OCI-LY1 (cell line): ENCODE measurements around the gene NPW.

Source experiments
- H2AFZ ChIP-seq: fragments of 200-600 bp; sonication (generic), shearing (Covaris generic); 2 replicates; pipeline ENCODE4 v1.6.0; 2014; ENCODE audit warnings: antibody characterized with exemption, mild to moderate bottlenecking, low read length
- H3F3A ChIP-seq: fragments of 200-600 bp; sonication (generic), shearing (Covaris generic); 2 replicates; pipeline ENCODE4 v1.6.0; 2014; ENCODE audit warnings: mild to moderate bottlenecking, antibody characterized with exemption, low read length, moderate library complexity; ENCODE audit not compliant: insufficient read depth
- H3K27ac ChIP-seq: fragments of 200-600 bp; sonication (generic); 2 replicates; pipeline ENCODE4 v1.5.1; 2014; ENCODE audit warnings: low read length, mixed run types, mild to moderate bottlenecking, low read depth; ENCODE audit not compliant: poor library complexity, severe bottlenecking
- H3K27me3 ChIP-seq: fragments of 200-600 bp; sonication (generic); 2 replicates; pipeline ENCODE4 v1.6.0; 2014; ENCODE audit warnings: antibody characterized with exemption, mild to moderate bottlenecking, low read length, moderate library complexity; ENCODE audit not compliant: insufficient read depth
- H3K36me3 ChIP-seq: fragments of 200-600 bp; sonication (generic); 2 replicates; pipeline ENCODE4 v1.6.1; 2014; ENCODE audit warnings: mild to moderate bottlenecking, antibody characterized with exemption, low read length, moderate library complexity, mixed read lengths; ENCODE audit not compliant: insufficient read depth
- H3K4me1 ChIP-seq: fragments of 200-600 bp; sonication (generic); 2 replicates; pipeline ENCODE4 v1.5.1; 2014; ENCODE audit warnings: mild to moderate bottlenecking, low read length, moderate library complexity; ENCODE audit not compliant: insufficient read depth, severe bottlenecking
- H3K4me2 ChIP-seq: fragments of 200-600 bp; sonication (generic), shearing (Covaris generic); 2 replicates; pipeline ENCODE4 v1.6.1; 2014; ENCODE audit warnings: low read length
- H3K4me3 ChIP-seq: fragments of 200-600 bp; sonication (generic); 2 replicates; pipeline ENCODE4 v1.5.1; 2014; ENCODE audit warnings: low read length, low read depth, mild to moderate bottlenecking, mixed read lengths; ENCODE audit not compliant: poor library complexity, severe bottlenecking
- H3K79me2 ChIP-seq: fragments of 200-600 bp; shearing (Covaris generic); 2 replicates; pipeline ENCODE4 v1.6.1; 2016; ENCODE audit warnings: mixed run types, low read length, mixed read lengths; ENCODE audit not compliant: insufficient read depth
- H3K9ac ChIP-seq: fragments of 200-600 bp; sonication (generic), shearing (Covaris generic); 2 replicates; pipeline ENCODE4 v1.6.1; 2014; ENCODE audit warnings: mild to moderate bottlenecking, low read length, mixed read lengths
- H3K9me2 ChIP-seq: fragments of 200-600 bp; sonication (generic), shearing (Covaris generic); 2 replicates; pipeline ENCODE4 v1.6.1; 2014; ENCODE audit warnings: low read depth, mild to moderate bottlenecking, low read length, mixed read lengths
- H3K9me3 ChIP-seq: fragments of 200-600 bp; shearing (Covaris generic); 2 replicates; pipeline ENCODE4 v1.6.1; 2014; ENCODE audit warnings: low read length, mixed read lengths
- H4K20me1 ChIP-seq: fragments of 200-600 bp; sonication (generic), shearing (Covaris generic); 2 replicates; pipeline ENCODE4 v1.6.0; 2016; ENCODE audit warnings: mild to moderate bottlenecking, low read length; ENCODE audit not compliant: insufficient read depth
- EZH2 ChIP-seq: fragments of 200-600 bp; sonication (generic), shearing (Covaris generic); IDR thresholded peaks from 2 replicates; pipeline ENCODE4 v1.8.0; 2017; ENCODE audit warnings: borderline replicate concordance, mixed run types, mild to moderate bottlenecking, antibody characterized with exemption, low read length, moderate library complexity, mixed read lengths
- TF ChIP-seq, protein P1 (sequence below): fragments of 200-600 bp; sonication (generic), shearing (Covaris generic); IDR thresholded peaks from 2 replicates; pipeline ENCODE4 v1.5.1; 2017; ENCODE audit warnings: mild to moderate bottlenecking, antibody characterized with exemption, low read length, moderate library complexity, mixed read lengths

NPW gene

DNA sequence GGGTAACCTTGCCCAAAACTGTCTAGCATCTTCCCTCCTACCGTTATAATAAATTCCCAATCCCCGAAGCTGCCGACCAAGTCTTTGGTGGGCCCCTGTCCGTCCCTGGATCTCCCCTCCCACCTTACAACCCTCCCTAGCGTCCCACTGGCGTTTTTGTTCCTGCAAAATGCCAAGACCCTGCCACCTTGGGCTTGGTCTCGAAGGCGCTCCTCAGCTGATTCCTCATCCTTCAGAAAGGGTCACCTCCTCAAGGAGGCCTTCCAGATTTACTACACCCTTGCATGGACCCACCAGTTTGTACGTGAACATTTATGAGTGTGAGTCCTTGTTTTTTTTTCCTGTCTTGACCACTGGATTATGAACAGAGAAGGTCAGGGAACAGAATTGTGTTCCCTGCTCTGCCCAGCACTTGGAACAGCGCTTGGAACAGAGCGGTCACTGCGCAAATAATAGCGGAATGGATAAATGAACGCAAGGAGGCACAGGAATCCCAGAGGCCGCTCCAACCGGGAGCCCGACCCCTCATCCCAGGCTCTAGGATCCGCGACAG is 36.5 kb upstream of the NPW start:
- Histone ChIP-seq H3K36me3 (peaks cover 22% of the 10 kb centered on the region), H3K4me1 (peaks cover 22% of the 10 kb centered on the region), H3K27me3 (no peaks in the 10 kb centered on the region; the same call in 1 of the 2 replicates), H3K9me3 (no peaks in the 10 kb centered on the region), H3K9me2 (no peaks in the 10 kb centered on the region), H3K27ac (no peak overlapping the region), H4K20me1 (no peaks in the 10 kb centered on the region), H3K9ac (no peak overlapping the region), H2AFZ (no peak overlapping the region), H3K79me2 (no peaks in the 10 kb centered on the region), H3F3A (no peaks in the 10 kb centered on the region), H3K4me2 (peak overlapping the region; percentile 87), H3K4me3 (peak overlapping the region; percentile 66)
- TF ChIP-seq EZH2, result no peak
- TF ChIP-seq, protein P1, sequence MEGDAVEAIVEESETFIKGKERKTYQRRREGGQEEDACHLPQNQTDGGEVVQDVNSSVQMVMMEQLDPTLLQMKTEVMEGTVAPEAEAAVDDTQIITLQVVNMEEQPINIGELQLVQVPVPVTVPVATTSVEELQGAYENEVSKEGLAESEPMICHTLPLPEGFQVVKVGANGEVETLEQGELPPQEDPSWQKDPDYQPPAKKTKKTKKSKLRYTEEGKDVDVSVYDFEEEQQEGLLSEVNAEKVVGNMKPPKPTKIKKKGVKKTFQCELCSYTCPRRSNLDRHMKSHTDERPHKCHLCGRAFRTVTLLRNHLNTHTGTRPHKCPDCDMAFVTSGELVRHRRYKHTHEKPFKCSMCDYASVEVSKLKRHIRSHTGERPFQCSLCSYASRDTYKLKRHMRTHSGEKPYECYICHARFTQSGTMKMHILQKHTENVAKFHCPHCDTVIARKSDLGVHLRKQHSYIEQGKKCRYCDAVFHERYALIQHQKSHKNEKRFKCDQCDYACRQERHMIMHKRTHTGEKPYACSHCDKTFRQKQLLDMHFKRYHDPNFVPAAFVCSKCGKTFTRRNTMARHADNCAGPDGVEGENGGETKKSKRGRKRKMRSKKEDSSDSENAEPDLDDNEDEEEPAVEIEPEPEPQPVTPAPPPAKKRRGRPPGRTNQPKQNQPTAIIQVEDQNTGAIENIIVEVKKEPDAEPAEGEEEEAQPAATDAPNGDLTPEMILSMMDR, result no peak

DNA sequence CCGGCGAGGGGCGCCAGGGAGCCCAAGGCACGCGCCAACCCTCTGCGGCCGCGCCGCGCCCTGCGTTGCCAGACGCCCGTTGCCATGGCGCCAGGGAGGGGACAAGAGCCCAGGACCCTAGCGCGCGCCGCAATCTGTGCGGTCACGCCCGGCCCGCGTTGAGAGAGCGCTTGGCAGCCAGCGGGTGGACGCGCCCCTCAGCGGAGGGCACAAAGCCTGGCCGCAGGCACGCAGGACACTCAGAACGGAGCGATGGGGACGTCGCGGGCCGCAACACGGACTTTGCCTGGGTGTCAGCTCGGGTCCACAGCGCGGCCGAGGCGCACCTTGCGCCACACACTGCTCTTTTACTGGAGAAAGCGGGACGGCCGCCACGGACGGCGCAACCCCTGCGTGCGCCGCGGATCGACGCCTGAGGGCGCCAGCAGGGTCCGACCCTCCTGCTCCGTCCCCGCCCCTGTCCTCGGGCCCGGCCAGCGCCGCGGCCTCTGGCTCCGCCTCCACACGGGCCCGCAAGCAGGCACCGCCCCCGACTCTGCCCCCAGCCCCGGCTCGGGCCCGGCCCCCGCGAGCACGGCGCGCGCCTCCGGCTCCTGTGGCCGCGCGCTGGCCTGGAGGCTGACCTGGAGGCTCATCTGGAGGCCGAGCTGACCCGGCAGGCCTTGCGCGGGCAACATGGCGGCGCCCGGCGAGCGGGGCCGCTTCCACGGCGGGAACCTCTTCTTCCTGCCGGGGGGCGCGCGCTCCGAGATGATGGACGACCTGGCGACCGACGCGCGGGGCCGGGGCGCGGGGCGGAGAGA is 35.8 kb upstream of the NPW start, which contains the start of gene GFER:
GFER (plus strand) TSS at position 650 of the 803 bp plus-strand sequence; CDS start at position 676, 26 bp downstream.
- H3K9ac ChIP-seq, result peak within 1 kb of the TSS; percentile 66
- H3K4me3 ChIP-seq, result peak within 1 kb of the TSS; percentile 66
- H3K4me2 ChIP-seq, result peak within 1 kb of the TSS; percentile 87
- H3K79me2 ChIP-seq, result no peaks in the 10 kb centered on the region
- no peaks in the 10 kb centered on the region for H3K9me2 ChIP-seq
- no peak within 1 kb of the TSS for H2AFZ ChIP-seq
- peaks cover 15% of the 10 kb centered on the region for H3K36me3 ChIP-seq
- no peaks in the 10 kb centered on the region for H3K9me3 ChIP-seq
- no peaks in the 10 kb centered on the region for H3F3A ChIP-seq
- H3K27ac ChIP-seq, result no peak within 1 kb of the TSS
- no peaks in the 10 kb centered on the region; the same call in 1 of the 2 replicates for H3K27me3 ChIP-seq
- peaks cover 22% of the 10 kb centered on the region for H3K4me1 ChIP-seq
- TF ChIP-seq, protein P1, result peak; percentile 33; the same call in 1 of the 2 replicates
- no peak for TF ChIP-seq EZH2
- no peaks in the 10 kb centered on the region for H4K20me1 ChIP-seq

DNA sequence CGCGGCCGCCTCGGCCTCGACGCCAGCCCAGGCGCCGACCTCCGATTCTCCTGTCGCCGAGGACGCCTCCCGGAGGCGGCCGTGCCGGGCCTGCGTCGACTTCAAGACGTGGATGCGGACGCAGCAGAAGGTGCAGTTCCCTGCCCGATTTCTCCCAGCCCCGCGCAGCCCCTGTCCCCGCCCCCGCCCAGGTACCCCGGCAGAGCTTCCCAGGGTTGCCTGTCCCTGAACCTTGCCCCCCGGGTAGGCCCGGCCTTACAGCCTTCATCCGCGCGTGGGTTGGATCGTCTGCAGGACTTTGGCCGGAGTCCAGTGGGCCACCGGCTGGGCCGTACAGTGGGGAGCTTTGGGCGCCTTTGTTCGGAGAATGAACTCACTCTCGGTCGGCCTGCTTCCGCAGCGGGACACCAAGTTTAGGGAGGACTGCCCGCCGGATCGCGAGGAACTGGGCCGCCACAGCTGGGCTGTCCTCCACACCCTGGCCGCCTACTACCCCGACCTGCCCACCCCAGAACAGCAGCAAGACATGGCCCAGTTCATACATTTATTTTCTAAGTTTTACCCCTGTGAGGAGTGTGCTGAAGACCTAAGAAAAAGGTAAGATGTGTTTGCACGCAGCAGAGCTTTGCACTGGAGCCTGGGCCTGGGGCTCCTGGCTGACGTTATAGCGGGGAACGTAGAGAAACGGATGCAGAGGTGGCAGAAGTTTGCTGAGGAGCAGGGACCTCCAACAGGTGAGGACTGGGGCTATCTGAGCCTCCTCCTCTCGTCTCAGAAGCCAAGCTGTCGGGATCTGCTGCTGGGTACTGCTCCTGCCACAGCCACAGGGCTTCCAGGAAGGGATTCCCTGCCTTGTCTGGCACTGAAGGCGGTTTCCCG is 35.0 kb upstream of the NPW start:
- no peak for TF ChIP-seq EZH2
- TF ChIP-seq, protein P1, result no peak
- H3K4me2 ChIP-seq, result peak overlapping the region; percentile 87
- H3F3A ChIP-seq, result no peaks in the 10 kb centered on the region; the same call in 1 of the 2 replicates
- H4K20me1 ChIP-seq, result no peaks in the 10 kb centered on the region
- no peaks in the 10 kb centered on the region for H3K9me2 ChIP-seq
- peaks cover 13% of the 10 kb centered on the region for H3K36me3 ChIP-seq
- H3K4me1 ChIP-seq, result peaks cover 18% of the 10 kb centered on the region
- no peaks in the 10 kb centered on the region for H3K9me3 ChIP-seq
- H3K9ac ChIP-seq, result peak overlapping the region; percentile 66
- no peaks in the 10 kb centered on the region for H3K79me2 ChIP-seq
- peak overlapping the region; percentile 66 for H3K4me3 ChIP-seq
- H3K27ac ChIP-seq, result no peak overlapping the region
- H3K27me3 ChIP-seq, result peaks cover 6% of the 10 kb centered on the region; the same call in 1 of the 2 replicates
- H2AFZ ChIP-seq, result no peak overlapping the region
